Activated naive CD8-positive, alpha-beta T cell treated with anti-CD3 and anti-CD28 coated beads, Interleukin-2, amount 10 ng/mL, durations not matched to agents 7 days and 5 days (primary cell): ENCODE measurements around the gene CRTC1. TPM values are rescaled to one million over a fixed set of nuclear protein-coding genes. Genes with fewer than 3 reads are reported as not detected.

Experiments used
- ATAC-seq: fragments of 150-1000 bp; cut with Tn5 transposase; one replicate; pipeline ENCODE4 v1.10.0; 2021; ENCODE audit warnings: low read depth, moderate library complexity
- POLR2A ChIA-PET: fragments of 350-600 bp; sonication (Branson Sonifier 250); formaldehyde crosslinking; loops from one replicate; lab custom pipeline; 2021; ENCODE audit warnings: antibody characterized with exemption; lab: Charles Lee
- DNase-seq: peaks from one replicate; pipeline ENCODE4 v3.0.0; 2021
- H3K27ac Mint-ChIP-seq: one replicate; pipeline ENCODE4 v1.8.0; 2022; ENCODE audit warnings: mild to moderate bottlenecking, mixed read lengths
- H3K27me3 Mint-ChIP-seq: one replicate; pipeline ENCODE4 v1.8.0; 2022; ENCODE audit warnings: mild to moderate bottlenecking, moderate library complexity, mixed read lengths
- H3K36me3 Mint-ChIP-seq: one replicate; pipeline ENCODE4 v1.8.0; 2021; ENCODE audit warnings: mild to moderate bottlenecking, mixed read lengths
- H3K4me1 Mint-ChIP-seq: one replicate; pipeline ENCODE4 v1.8.0; 2021; ENCODE audit warnings: mixed read lengths
- H3K4me3 Mint-ChIP-seq: one replicate; pipeline ENCODE4 v1.8.0; 2022; ENCODE audit warnings: mild to moderate bottlenecking, moderate library complexity, mixed read lengths
- H3K9me3 Mint-ChIP-seq: one replicate; pipeline ENCODE4 v1.8.0; 2021; ENCODE audit warnings: mixed read lengths
- total RNA-seq, 2 experiments: library from RNA; stranded (reverse); gene quantifications; one replicate each; pipeline ENCODE4 v1.2.3, GENCODE V29; 2021

CRTC1 gene
- total RNA-seq: 10 to 100 TPM; 10.3 to 11.8 TPM

DNA sequence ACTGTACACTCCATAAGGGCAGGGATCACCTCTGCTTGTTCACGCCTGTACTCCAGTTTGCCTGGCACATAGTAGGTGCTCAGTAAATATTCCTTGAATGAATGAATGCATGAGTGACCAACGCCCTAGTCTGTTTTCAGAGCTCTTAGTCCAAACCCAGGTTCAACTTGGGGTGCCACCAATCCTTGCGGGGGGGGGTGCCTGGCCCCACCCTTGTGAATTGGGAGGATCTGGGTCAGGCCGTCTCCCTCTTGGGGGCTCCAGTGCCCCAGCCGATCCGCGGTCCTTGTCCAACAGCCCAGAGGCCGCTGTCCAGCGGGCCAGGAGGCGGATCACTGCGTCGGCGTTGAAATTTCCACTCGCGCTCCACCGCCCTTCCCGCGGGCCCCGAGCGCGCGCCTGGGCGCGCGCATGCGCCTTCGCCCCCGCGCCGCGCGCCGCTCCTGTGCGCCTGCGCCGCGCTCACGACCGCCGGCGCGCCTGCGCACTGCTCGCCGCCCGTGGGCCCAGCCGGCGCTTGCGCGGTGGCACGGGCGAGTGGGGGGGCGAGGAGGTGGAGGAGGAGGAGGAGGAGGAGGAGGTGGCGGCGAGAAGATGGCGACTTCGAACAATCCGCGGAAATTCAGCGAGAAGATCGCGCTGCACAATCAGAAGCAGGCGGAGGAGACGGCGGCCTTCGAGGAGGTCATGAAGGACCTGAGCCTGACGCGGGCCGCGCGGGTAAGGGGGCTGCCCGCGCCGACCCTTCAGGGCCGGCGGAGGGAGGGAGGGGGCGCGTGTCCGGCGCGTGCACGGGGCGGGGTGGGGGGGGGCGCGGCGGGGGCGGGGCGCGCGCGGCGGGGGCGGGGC, at the start of gene CRTC1:
CRTC1 (plus strand) TSS at position 572 of the 849 bp plus-strand sequence; CDS start at position 595, 23 bp downstream.
- POLR2A ChIA-PET: interaction anchor here (0.6 to 1.0 kb wide), 3 partner anchors 11 to 54 kb away, joined by 3 read pairs; no protein-coding TSS in a partner anchor
- Mint-ChIP-seq H3K4me1 (peaks cover 11% of the 10 kb centered on the region), H3K27me3 (no peaks in the 10 kb centered on the region)

DNA sequence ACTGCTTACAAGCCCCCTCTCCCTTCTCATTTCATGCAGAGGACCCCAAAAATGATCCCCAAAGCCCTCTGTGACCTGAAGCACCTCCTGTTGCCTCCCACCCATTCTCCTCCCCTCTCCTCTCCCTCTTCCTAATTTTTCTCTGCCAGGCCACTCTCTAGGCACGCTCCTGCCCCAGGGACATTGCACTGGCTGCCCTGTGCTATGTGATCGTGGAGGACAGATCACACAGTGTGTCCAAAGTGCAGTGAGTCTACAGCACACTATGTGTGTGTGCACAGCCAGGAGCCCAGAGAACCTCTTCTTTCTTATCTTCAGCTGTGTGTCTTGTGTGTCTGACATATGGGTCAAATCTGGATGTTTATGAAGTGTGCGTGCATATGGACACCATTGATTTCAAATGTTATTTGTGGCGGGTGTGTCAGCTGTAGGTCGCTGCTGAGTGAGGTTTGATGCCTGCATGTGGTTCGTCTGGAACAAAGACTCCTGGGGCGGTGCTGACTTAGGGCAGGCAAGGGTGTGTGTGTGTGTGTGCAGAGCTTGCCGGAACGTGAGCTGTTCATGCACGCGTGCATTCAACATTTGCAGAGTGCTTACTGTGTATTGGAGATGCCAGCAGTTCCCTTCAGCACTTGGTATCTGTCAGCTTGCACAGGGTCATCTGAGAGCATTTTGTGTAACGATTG, 48.7 kb upstream of the CRTC1 start:
- no peaks in the 10 kb centered on the region for H3K9me3 Mint-ChIP-seq
- DNase-seq: no peak
- POLR2A ChIA-PET: interaction anchor here (1.2 kb wide), 1 partner anchor 46 kb away, joined by 3 read pairs; the partner anchor contains the start of gene REX1BD
- H3K4me1 Mint-ChIP-seq: peaks cover 24% of the 10 kb centered on the region
- peaks cover 9% of the 10 kb centered on the region for H3K27me3 Mint-ChIP-seq
- peaks cover 2% of the 10 kb centered on the region for H3K36me3 Mint-ChIP-seq
- no peak overlapping the region for H3K27ac Mint-ChIP-seq
- no peak overlapping the region for H3K4me3 Mint-ChIP-seq
- ATAC-seq: no peak

More for the DNA sequence above, at the start of gene CRTC1:
- H3K27ac Mint-ChIP-seq: peak within 1 kb of the TSS; percentile 98
- peak within 1 kb of the TSS; percentile 91 for H3K4me3 Mint-ChIP-seq
- ATAC-seq (peak; percentile 92), DNase-seq (peak; percentile 98)
- no peaks in the 10 kb centered on the region for H3K9me3 Mint-ChIP-seq
- no peaks in the 10 kb centered on the region for H3K36me3 Mint-ChIP-seq

DNA sequence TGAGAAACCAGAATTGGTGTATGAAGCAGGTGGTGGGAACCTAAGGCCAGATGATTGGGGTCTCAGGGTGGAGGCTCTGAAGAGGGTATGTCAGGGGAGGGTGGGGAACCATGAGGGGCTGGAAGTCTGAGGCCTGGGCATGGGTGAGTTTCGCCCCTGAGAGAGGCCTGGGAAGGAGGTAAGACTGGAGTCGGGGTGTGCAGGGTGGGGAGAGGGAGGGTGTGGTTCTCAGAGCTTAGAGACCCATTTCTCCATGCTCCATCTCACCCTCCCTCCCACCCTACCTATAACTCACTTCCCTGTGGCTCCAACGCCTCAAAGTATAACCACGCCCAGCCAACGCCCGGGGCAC, 47.7 kb upstream of the CRTC1 start:
- H3K36me3 Mint-ChIP-seq: peaks cover 2% of the 10 kb centered on the region
- POLR2A ChIA-PET: no interaction called here

DNA sequence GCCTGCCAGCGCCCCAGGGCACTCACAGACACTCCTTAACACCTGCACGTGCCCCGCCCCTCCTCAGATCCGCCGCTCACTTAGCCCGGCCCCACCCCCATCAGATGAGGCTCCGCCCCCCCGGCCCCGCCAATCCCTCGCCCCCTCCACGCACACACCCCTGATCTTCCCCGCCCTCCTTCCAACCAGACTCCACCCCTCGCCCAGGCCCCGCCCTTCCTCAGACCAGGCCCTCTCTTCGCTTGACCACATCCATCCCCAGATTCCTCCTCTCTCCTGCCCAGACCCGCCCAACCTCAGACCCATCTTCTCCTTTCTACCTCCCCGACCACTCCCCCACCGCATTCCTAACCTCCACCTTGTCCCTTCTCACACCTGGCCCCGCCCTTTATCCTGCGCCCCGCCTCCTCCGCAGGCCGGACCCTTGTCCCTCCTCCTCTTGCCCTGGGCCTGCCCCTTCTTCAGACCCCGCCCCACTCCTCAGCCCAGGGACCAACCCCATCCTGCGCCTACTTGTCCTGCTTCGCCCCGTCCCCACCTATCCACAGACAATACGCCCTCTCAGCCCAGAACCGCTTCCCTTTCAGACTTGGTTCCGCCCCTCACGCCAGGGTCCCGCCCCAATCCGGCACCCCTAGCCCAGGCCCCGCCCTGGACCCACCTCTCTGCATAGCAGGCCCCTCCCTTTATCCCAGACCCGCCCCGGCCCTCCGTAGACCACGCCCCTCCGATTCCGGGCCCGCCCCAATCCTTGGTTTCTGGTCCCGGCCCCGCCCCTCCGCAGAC, 47.1 kb upstream of the CRTC1 start:
- Mint-ChIP-seq H3K27ac (peak overlapping the region; percentile 85), H3K36me3 (peaks cover 2% of the 10 kb centered on the region), H3K27me3 (peaks cover 9% of the 10 kb centered on the region), H3K4me1 (peaks cover 24% of the 10 kb centered on the region), H3K9me3 (no peaks in the 10 kb centered on the region), H3K4me3 (peak overlapping the region; percentile 82)
- POLR2A ChIA-PET: no interaction called here
- ATAC-seq: peak; percentile 94
- peak; percentile 99 for DNase-seq

More for the DNA sequence above, 47.7 kb upstream of the CRTC1 start:
- peaks cover 24% of the 10 kb centered on the region for H3K4me1 Mint-ChIP-seq
- ATAC-seq (no peak), DNase-seq (no peak)
- H3K4me3 Mint-ChIP-seq: peak overlapping the region; percentile 82
- peak overlapping the region; percentile 85 for H3K27ac Mint-ChIP-seq
- no peaks in the 10 kb centered on the region for H3K9me3 Mint-ChIP-seq
- H3K27me3 Mint-ChIP-seq: peaks cover 9% of the 10 kb centered on the region

GRCh38 chr19:18636969-18637629, 46.4 kb upstream of the CRTC1 start, which contains the start of gene KLHL26:
Gene KLHL26, plus strand, starts transcription at chr19:18637028. Its CDS starts 27 bp downstream, at chr19:18637055.
- Mint-ChIP-seq H3K4me3 (peak within 1 kb of the TSS; percentile 82), H3K27me3 (peaks cover 9% of the 10 kb centered on the region), H3K4me1 (peaks cover 24% of the 10 kb centered on the region), H3K9me3 (no peaks in the 10 kb centered on the region), H3K36me3 (peaks cover 2% of the 10 kb centered on the region), H3K27ac (peak within 1 kb of the TSS; percentile 85)
- POLR2A ChIA-PET: no interaction called here
- DNase-seq (peak; percentile 42), ATAC-seq (peak; percentile 49)

- peak overlapping the region; percentile 85 for H3K27ac Mint-ChIP-seq
- peak overlapping the region; percentile 82 for H3K4me3 Mint-ChIP-seq
- H3K4me1 Mint-ChIP-seq: peaks cover 24% of the 10 kb centered on the region
- no peak for ATAC-seq
- POLR2A ChIA-PET: no interaction called here
- H3K9me3 Mint-ChIP-seq: no peaks in the 10 kb centered on the region
- H3K27me3 Mint-ChIP-seq: peaks cover 9% of the 10 kb centered on the region
- DNase-seq: no peak
- peaks cover 2% of the 10 kb centered on the region for H3K36me3 Mint-ChIP-seq
These were observed 45.5 kb upstream of the CRTC1 start for GRCh38 chr19:18637673-18638630.

- Mint-ChIP-seq H3K4me1 (peaks cover 27% of the 10 kb centered on the region), H3K4me3 (no peak overlapping the region), H3K36me3 (peaks cover 2% of the 10 kb centered on the region), H3K27ac (peak overlapping the region; percentile 8), H3K27me3 (peaks cover 5% of the 10 kb centered on the region), H3K9me3 (no peaks in the 10 kb centered on the region)
- POLR2A ChIA-PET: interaction anchor here (0.7 kb wide), 1 partner anchor 53 kb away, joined by 4 read pairs; no protein-coding TSS in a partner anchor
- ATAC-seq (no peak), DNase-seq (no peak)
These were observed 43.7 kb upstream of the CRTC1 start for GRCh38 chr19:18639706-18640243.

GRCh38 chr19:18644196-18645034, 39.1 kb upstream of the CRTC1 start:
- H3K4me1 Mint-ChIP-seq: peaks cover 14% of the 10 kb centered on the region
- no peak for ATAC-seq
- H3K36me3 Mint-ChIP-seq: peaks cover 2% of the 10 kb centered on the region
- H3K4me3 Mint-ChIP-seq: no peak overlapping the region
- no peak overlapping the region for H3K27ac Mint-ChIP-seq
- POLR2A ChIA-PET: no interaction called here
- no peaks in the 10 kb centered on the region for H3K27me3 Mint-ChIP-seq
- no peak for DNase-seq
- no peaks in the 10 kb centered on the region for H3K9me3 Mint-ChIP-seq

GRCh38 chr19:18645035-18645511, 38.4 kb upstream of the CRTC1 start:
- Mint-ChIP-seq H3K9me3 (no peaks in the 10 kb centered on the region), H3K27ac (no peak overlapping the region), H3K27me3 (no peaks in the 10 kb centered on the region), H3K4me1 (peaks cover 14% of the 10 kb centered on the region), H3K4me3 (no peak overlapping the region), H3K36me3 (no peaks in the 10 kb centered on the region)
- no peak for DNase-seq
- no peak for ATAC-seq
- POLR2A ChIA-PET: no interaction called here

DNA sequence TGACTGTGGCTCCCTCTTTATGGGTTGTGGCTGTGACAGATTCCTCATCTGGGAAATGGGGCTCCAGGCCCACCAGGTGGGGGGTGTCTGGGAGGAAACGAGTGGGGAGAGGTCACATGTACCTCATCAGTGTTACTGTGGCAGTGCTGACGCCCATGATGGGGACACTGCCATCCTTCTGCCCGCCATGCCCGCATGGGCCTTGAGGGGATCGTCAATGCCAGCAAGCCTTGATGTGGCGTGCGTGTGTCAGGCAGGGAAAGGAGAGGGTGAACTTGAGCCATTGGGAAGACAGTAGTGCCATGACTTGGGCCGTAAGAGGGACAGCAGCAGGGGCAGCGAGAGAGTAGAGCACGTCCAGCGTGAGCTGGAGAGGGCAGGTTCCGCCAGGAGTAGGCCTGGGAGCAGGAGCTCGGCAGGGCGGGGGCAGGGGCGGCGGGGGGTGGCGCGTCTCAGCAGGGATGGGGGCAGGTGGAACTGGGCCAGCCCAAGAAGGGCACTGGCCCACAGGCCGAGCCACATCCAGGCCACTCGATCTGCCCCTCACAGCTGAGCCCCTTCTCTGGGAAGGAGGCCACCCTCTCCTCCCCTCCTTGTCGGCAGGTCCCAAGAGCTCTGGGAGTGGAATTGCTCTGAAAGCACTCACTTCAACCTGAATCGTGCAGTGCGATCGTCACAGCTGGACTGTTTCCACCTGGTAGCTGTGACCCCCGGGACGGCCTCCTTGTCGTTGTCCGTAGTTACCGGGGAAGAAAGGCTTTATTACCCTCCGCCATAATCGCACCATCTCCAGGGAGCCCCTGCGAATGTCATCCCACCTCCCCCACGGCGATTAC, 36.7 kb upstream of the CRTC1 start:
- POLR2A ChIA-PET: no interaction called here
- ATAC-seq (no peak), DNase-seq (no peak)
- H3K36me3 Mint-ChIP-seq: no peaks in the 10 kb centered on the region
- H3K4me3 Mint-ChIP-seq: no peak overlapping the region
- peaks cover 14% of the 10 kb centered on the region for H3K4me1 Mint-ChIP-seq
- no peaks in the 10 kb centered on the region for H3K9me3 Mint-ChIP-seq
- H3K27ac Mint-ChIP-seq: no peak overlapping the region
- H3K27me3 Mint-ChIP-seq: no peaks in the 10 kb centered on the region
